Activated T-helper 1 cell treated with anti-CD3 and anti-CD28 coated beads, Interleukin-2, amount 50 U/mL, for 16 hours (primary cell): ENCODE measurements around the gene RASSF3.
"Not testable (repeated sequence)": the region's sequence is repeated elsewhere in the genome, so short reads cannot be mapped to it uniquely, and the experiment has no call there.

Source experiments
- DNase-seq, 2 donors: peaks; one replicate each; pipeline ENCODE4 v3.0.0-alpha.2; 2020; ENCODE audit warnings: low read depth in 1 of 2, low spot score in 1 of 2

Gene RASSF3

GRCh38 chr12:64690236-64690635 lies 79.9 kb downstream of the RASSF3 start:
- not testable (repeated sequence) for DNase-seq

DNA sequence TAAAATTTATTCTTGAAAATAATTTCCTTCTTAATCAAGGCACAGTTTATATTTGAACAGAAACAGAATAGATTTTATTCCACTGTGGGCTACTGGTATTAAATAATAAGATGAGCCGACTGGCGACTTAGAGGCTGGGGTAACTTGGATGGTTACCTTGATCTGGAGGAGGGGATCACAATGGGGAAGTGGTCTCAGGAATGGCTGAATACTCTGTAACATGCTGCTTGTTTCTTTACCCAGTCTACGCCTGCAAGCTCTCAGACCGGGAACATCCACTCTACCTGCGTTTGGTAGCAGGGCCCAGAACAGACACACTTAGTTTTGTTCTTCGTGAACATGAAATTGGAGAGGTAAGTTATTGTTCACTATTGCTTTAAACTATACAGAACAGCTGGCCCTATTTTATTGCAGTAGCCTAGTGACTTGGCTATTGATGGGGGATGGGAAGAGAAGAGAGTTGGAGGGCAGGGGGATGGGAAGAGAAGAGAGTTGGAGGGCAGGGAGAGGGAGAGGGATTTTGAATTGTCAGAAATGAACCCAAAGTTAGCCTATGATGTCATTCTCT lies 81.0 kb downstream of the RASSF3 start:
- no peak for DNase-seq

GRCh38 chr12:64691795-64692583 lies 81.7 kb downstream of the RASSF3 start:
- no peak for DNase-seq

DNA sequence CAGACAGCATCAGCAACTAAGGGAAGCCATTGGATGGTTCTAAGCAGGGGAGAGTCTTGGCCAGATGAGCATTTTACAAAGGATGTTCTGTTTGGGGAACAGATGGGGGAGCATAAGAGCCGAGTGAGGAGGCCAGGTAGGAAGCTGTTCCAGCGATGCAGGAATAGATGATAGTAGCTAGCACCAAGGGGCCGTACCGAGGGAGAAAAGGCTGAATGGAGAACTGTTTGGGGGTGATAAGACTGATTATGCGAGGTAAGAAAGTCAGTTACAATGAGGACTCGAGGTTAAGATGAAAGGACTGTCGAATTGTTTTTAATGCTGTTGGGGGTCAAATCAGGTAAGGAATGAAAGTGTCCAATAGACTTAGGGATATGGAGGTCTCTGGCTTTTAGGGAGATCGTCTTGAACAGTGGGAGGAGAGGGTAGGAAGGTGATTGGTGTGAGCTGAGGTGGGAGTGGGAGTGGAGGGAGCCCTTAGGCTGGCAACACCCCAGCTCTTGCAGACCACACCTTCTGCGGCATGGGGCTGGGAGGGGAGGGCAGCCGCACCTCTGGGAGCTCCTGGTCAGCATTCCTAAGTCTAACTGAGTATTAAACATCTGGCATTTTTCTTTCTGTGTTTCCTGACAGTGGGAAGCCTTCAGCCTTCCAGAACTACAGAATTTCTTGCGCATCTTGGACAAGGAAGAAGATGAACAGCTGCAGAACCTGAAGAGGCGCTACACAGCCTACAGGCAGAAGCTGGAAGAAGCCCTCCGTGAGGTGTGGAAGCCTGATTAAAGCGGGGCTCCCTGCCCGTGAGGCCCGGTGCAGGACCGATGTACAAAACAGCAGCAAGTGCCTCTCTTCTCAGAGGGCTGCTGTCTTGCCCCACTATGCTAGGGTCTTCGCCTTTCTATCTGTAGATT lies 84.1 kb downstream of the RASSF3 start:
- DNase-seq = no peak

- no peak for DNase-seq
These were observed 85.3 kb downstream of the RASSF3 start for GRCh38 chr12:64695550-64695949.

- no peak for DNase-seq
These were observed 85.9 kb downstream of the RASSF3 start for GRCh38 chr12:64696080-64696741.

- DNase-seq = no peak
These were observed 89.3 kb downstream of the RASSF3 start for GRCh38 chr12:64699504-64700115.

DNA sequence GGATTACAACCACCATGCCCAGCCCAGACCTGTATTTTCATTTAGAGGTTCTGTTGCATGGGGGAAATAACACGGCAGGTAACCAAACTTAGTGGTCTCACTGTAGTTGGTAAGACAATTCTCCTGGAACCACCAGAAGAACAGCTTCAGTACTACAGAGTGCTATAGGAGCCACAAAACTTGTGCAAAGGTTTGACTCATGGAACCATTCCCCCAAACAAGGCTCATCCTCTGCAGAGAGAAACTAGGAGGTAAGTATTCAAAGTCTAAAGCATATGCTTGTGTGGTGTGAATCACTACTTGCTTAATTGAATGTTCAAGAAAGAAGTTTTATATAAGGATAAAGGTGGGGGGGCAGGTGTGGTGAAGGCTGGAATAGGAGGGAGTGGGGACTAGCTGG lies 90.2 kb downstream of the RASSF3 start:
- DNase-seq = no peak

DNA sequence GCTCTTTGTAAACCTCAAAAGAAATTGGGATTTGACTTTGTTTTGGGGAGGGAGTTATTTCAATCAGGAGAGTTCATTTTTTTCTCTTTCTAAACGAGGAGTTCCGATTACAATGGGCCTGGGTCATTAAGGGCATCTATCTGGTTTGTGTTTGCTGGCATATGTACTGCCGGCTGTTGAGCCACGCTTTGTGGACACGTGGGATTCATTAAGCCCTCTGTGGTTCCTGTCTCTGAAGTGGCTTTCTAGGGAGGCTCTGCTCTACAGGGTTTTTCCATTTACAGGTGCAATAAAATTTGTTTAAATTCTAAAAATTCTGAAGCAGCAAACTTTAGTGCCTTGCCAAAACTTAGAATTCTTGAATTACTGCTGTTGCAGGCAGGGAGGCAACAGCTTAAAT lies 91.0 kb downstream of the RASSF3 start:
- no peak for DNase-seq

DNA sequence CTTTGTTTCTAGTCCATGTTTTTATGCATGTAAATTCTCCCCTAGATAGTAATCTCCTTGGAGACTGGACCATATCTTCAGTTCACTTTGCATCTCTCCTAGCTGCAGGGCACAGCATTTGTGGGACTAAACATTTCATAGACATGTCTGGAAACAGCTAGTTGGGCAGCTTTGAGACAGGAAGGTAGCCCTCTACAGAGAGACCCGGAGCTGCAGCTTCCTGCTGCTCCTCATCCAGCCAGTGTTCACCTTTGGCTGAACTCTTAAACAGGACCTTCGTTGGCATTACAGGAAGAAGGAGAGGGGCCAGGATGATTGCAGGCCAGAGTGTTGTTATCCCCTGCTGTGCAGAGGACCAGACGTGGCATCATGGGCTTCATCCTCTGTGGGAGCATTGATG lies 96.0 kb downstream of the RASSF3 start:
- DNase-seq = no peak

GRCh38 chr12:64706857-64707256 lies 96.6 kb downstream of the RASSF3 start:
- DNase-seq = no peak

DNA sequence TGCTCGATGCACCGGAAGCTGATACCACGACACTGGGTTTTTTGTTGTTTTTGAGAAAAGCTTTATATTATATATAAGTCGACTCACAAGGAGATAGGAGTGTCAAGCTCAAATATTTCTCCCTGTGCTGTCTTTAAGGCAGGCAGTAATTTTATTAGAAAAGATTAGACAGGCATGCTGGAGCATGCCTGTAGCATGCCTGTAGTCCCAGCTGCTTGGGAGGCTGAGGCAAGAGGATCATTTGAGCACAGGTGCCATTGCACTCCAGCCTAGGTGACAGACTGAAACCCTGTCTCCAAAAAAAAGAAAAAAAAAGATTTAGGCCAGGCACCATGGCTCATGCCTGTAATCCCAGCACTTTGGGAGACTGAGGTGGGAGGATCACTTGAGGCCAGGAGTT lies 97.1 kb downstream of the RASSF3 start:
- no peak for DNase-seq

DNA sequence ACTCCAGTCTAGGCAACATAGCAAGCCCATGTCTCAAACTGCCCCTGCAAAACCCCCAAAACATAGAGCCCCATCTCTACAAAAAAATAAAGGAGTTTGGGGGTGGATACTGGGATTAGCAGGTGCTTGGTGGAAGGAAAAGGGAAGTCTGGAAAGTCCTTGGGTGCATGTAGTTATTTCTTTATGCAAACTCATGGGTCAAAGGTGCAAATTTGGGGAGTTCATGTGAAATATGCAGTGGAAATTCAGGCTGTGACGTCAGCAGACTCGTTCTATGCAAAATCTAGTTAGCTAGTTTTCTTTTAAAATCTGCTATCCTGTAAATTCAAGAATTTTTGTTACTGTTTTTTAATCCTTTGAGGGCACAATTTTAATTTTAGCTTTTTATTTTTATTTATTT lies 97.6 kb downstream of the RASSF3 start:
- DNase-seq = no peak

DNA sequence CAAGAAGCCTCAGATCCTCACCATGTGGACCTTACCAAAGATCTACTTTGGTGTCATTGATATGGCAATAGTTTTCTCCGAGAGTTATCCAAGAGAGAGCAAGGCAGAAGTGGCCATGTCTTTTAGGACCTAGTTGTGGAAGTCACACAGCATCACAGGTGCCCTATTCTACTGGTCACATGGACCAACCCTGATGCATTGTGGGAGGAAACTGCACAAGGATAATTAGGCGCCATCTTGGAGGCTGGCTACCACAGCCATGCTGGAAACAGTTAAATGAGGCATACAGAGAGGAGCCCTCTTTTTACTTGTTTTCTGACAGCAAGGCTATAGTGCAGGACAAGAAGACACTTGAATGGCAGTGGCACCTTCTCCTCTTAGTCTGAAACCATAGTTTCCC lies 99.1 kb downstream of the RASSF3 start:
- DNase-seq = no peak

GRCh38 chr12:64713376-64713775 lies 103.1 kb downstream of the RASSF3 start:
- no peak for DNase-seq

- DNase-seq = no peak
These were observed 104.3 kb downstream of the RASSF3 start for GRCh38 chr12:64714551-64714968.

GRCh38 chr12:64716371-64716770 lies 106.1 kb downstream of the RASSF3 start:
- no peak for DNase-seq

- no peak for DNase-seq
These were observed 106.7 kb downstream of the RASSF3 start for GRCh38 chr12:64716839-64717455.

DNA sequence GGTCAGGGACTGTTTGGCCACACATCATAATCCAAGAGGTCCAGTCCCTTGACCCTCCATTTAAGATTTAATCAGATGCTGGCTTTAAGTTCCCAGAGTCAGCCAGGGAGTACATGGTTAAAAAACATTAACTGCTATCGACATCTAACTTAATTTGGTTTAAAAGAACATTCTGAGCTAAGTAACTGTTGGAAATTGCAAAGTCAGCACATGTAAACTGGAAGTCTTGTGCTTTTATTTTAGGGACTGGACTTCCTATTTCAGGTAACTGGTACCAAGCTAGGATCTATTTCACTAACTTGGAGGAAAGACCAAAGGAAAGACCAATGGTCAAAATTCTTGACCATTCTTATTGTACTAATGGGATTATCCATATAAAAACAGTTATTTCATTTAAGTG lies 108.4 kb downstream of the RASSF3 start:
- no peak for DNase-seq

DNA sequence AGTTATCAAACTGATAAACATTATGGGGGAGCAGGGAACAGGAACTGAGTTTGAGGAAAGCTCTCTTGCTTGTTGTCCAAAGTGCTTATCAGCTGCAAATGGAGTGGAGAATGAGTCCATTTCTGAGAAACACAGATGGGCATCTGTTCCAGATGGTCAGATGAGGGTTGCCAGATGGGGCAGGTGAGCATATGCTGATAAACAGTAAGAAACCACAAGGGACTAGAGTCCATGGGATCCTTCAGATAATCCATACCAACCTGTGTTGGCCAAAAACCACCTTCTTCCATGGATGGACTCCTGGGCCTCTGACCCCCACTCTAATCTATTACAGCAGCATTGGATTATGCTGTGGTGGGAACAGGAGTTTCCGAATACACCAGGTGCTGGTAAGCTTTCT lies 110.6 kb downstream of the RASSF3 start:
- DNase-seq = no peak

- DNase-seq = no peak
These were observed 112.5 kb downstream of the RASSF3 start for GRCh38 chr12:64722835-64723234.
